Stimulated activated CD8-positive, alpha-beta memory T cell treated with anti-CD3 and anti-CD28 coated beads, Interleukin-2, amount 100 ng/mL, for 48 hours (primary cell): ENCODE results near the gene PPM1G.

ENCODE experiments used
- DNase-seq, 2 donors: peaks; one replicate each; pipeline ENCODE4 v3.0.0-alpha.2; 2020; ENCODE audit warnings: low read depth in 2 of 2

PPM1G gene

GRCh38 chr2:27412419-27413152, 3.2 kb upstream of the PPM1G start:
- DNase-seq, result no peak

GRCh38 chr2:27408601-27409320, 630 bp downstream of the PPM1G start:
- peak in 1 of 2 donors; percentile 17 for DNase-seq

- no peak for DNase-seq
Measured at GRCh38 chr2:27407798-27408491, 1.4 kb downstream of the PPM1G start.

GRCh38 chr2:27400348-27401135, 8.8 kb downstream of the PPM1G start:
- DNase-seq, result no peak

GRCh38 chr2:27398962-27399361, 10.4 kb downstream of the PPM1G start:
- DNase-seq, result no peak

- no peak for DNase-seq
Measured at GRCh38 chr2:27393225-27393624, 16.2 kb downstream of the PPM1G start.

- no peak for DNase-seq
Measured at GRCh38 chr2:27390822-27391679, 18.3 kb downstream of the PPM1G start.

- DNase-seq, result no peak
Measured at GRCh38 chr2:27381577-27382181, 27.7 kb downstream of the PPM1G start.

- peak; percentile 83 to 87 for DNase-seq
Measured at GRCh38 chr2:27380626-27381545, 28.5 kb downstream of the PPM1G start, which contains the start of gene ZNF513. TSS of gene ZNF513 (minus strand) at chr2:27380734. CDS start at chr2:27380526, 208 bp downstream.

- peak; percentile 21 to 32 for DNase-seq
Measured at GRCh38 chr2:27379836-27380625, 29.4 kb downstream of the PPM1G start.

- no peak for DNase-seq
Measured at GRCh38 chr2:27379383-27379835, 30.0 kb downstream of the PPM1G start.

- DNase-seq, result no peak
Measured at GRCh38 chr2:27378809-27379290, 30.5 kb downstream of the PPM1G start.

- DNase-seq, result no peak
Measured at GRCh38 chr2:27378096-27378808, 31.1 kb downstream of the PPM1G start.

GRCh38 chr2:27377618-27378095, 31.7 kb downstream of the PPM1G start:
- DNase-seq, result no peak

- DNase-seq, result no peak
Measured at GRCh38 chr2:27376866-27377617, 32.3 kb downstream of the PPM1G start.

- DNase-seq, result no peak
Measured at GRCh38 chr2:27376151-27376865, 33.1 kb downstream of the PPM1G start.
